ENCODE measurements around the gene ETNK1.

- TF ChIP-seq CTCF (IDR thresholded peaks at IDR 0.05) (no peak), POLR2A (IDR thresholded peaks at IDR 0.05) (no peak)
These were observed 31.4 kb downstream of the ETNK1 start for GRCh38 chr12:22656376-22656775.
